Testis (tissue), 3 donors: Measurements from ENCODE around the gene HDAC1. TPM values are rescaled to one million over a fixed set of nuclear protein-coding genes. Genes with fewer than 3 reads are reported as not detected.
A peak's percentile ranks its signal among the peaks of the same experiment; 100 is the strongest.

Experiments used
- DNase-seq: peaks from one replicate; pipeline ENCODE4 v3.0.0-alpha.2; 2019
- H3K27ac ChIP-seq, 2 donors: fragments of 200-600 bp; sonication (generic); one replicate each; pipeline ENCODE4 v1.5.1; 2019
- H3K27me3 ChIP-seq: fragments of 200-600 bp; sonication (generic); one replicate; pipeline ENCODE4 v1.5.1; 2019
- H3K36me3 ChIP-seq: fragments of 200-600 bp; sonication (generic); one replicate; pipeline ENCODE4 v1.5.1; 2017; ENCODE audit warnings: low read depth; ENCODE audit errors: missing control alignments
- H3K4me1 ChIP-seq: fragments of 200-600 bp; sonication (generic); one replicate; pipeline ENCODE4 v1.5.1; 2019
- H3K4me3 ChIP-seq, 2 donors: fragments of 200-600 bp; sonication (generic); one replicate each; pipeline ENCODE4 v1.5.1; 2017 to 2019
- H3K9me3 ChIP-seq: fragments of 200-600 bp; sonication (generic); one replicate; pipeline ENCODE4 v1.5.1; 2017
- POLR2A ChIP-seq: fragments of 450-650 bp; IDR thresholded peaks from one replicate; pipeline ENCODE4 v1.6.1; 2017; ENCODE audit warnings: antibody characterized with exemption, mild to moderate bottlenecking, moderate library complexity
- WGBS, 2 donors: methylation state at CpG; one replicate each; pipeline ENCODE4 v1.1.5; 2018; 5-methylcytosine and 5-hydroxymethylcytosine counted together
- intact Hi-C: fragments of 100-400 bp; cut with DNase I; formaldehyde crosslinking; loops from one replicate; pipeline ENCODE4 v1.15.1; 2023; ENCODE audit warnings: low total_unique reads
- polyA plus RNA-seq: library from polyadenylated mRNA; stranded (reverse); fragments of 350-450 nt; fragmentation: Illumina TruSeq; extraction: RNeasy Lipid Tissue Mini Kit (QIAGEN cat#74804); gene quantifications from one replicate; pipeline ENCODE4 v1.2.3, GENCODE V29; 2014; ENCODE audit warnings: low read depth, low replicate concordance; ENCODE audit not compliant: insufficient read depth
- total RNA-seq, 2 donors: library from RNA; depleted of rRNA; stranded (reverse); fragments of >200 nt; gene quantifications; one replicate each; pipeline ENCODE4 v1.2.3, GENCODE V29; 2016
- TF ChIP-seq, protein P1 (sequence below), 3 experiments: fragments of 450-650 bp in 2 of 3; fragments of 200-600 bp in 1 of 3; sonication (generic) in 1 of 3; IDR thresholded peaks; one replicate each; pipeline ENCODE4 v1.5.1; 2016 to 2019; ENCODE audit warnings: antibody characterized with exemption in 3 of 3, mild to moderate bottlenecking in 2 of 3, moderate library complexity in 1 of 3

Gene HDAC1
- total and polyA plus RNA-seq, 3 donors from 2014 or later = 83.1 to 99.2 (median 91.6) TPM

DNA sequence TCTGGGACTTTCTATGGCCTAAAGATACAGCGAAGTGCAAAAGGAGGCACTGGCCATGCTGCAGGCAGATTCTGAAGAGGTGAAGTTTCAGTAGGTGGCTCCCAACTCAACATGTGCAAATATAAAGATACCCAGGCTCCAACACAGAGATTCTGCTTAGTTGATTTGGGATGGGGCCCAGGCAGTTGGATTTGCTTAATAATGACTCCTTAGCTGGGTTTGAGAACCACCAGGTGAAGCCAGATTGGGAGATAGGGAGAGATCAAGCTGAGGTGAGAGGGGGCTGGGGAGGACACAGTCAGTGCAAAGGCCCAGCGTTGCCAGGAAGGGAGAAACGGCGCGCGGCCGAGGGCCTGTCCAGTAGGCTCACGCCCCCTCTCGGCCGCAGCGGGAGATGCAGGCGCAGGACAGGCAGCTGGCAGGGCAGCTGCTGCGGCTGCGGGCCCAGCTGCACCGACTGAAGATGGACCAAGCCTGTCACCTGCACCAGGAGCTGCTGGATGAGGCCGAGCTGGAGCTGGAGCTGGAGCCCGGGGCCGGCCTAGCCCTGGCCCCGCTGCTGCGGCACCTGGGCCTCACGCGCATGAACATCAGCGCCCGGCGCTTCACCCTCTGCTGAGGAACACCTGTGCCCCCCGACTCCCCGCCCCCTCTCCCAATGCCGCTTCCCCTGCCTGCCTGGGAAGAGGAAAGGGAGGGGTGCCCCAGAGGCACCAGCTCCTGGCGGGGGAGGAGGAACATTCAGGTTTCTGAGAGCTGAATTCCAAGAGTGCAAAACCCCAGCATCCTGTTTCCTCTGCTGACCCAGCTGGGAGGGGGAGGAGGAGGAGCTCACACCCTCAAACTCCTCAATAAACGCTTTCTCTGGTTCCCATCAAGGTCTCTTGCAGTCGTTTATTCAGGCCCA lies 43.6 kb upstream of the HDAC1 start:
- Histone ChIP-seq H3K9me3 (no peaks in the 10 kb centered on the region), H3K27me3 (no peaks in the 10 kb centered on the region), H3K4me1 (peaks cover 40% of the 10 kb centered on the region), H3K36me3 (no peaks in the 10 kb centered on the region), H3K4me3 (peak overlapping the region in 1 of 2 donors; percentile 27), H3K27ac (peak overlapping the region; percentile 18 to 52)
- 11 to 13% methylated on average over 18 to 25 of the region's 31 CpGs for WGBS, 2 donors
- TF ChIP-seq POLR2A = no peak
- TF ChIP-seq, protein P1, sequence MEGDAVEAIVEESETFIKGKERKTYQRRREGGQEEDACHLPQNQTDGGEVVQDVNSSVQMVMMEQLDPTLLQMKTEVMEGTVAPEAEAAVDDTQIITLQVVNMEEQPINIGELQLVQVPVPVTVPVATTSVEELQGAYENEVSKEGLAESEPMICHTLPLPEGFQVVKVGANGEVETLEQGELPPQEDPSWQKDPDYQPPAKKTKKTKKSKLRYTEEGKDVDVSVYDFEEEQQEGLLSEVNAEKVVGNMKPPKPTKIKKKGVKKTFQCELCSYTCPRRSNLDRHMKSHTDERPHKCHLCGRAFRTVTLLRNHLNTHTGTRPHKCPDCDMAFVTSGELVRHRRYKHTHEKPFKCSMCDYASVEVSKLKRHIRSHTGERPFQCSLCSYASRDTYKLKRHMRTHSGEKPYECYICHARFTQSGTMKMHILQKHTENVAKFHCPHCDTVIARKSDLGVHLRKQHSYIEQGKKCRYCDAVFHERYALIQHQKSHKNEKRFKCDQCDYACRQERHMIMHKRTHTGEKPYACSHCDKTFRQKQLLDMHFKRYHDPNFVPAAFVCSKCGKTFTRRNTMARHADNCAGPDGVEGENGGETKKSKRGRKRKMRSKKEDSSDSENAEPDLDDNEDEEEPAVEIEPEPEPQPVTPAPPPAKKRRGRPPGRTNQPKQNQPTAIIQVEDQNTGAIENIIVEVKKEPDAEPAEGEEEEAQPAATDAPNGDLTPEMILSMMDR (IDR thresholded peaks at IDR 0.05) = peak; percentile 29 to 77 (median 66)
- intact Hi-C loops = loop anchor here (10.0 kb wide), 1 partner anchor 87 kb away; the partner anchor contains the start of gene MARCKSL1
- DNase-seq = peak; percentile 93

DNA sequence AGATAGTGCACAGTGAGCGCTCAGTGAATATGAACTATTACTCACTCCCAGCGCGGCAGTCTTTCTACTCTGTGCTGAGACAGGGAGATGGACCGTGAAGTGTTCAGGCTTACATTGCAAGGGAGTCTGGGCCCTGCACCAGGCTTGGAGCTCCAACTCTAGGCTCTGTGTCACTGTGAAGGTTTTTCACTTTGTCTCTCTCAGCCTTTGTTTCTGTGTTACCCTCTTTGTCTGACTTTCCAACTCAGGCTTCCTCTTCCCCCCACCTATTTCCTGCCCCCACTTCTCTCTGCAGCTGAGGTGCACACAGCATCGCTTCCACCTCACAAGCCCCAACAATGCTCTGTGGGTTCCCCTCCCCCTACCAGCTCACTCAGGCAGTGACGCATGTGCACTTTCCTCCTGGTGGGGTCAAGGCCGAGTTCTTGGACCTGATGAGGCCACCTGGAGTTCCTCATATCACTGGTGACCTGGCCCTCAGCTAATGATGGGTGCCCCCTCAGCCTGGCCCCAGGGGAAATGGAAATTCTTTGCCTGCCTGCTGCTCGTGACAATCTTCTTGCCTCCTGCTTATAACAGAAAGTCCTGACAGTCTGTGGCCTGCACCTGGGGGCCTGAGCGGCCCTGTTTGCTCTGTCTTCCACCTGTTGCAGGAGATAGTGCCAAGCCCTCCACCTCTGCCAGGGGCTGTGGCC lies 41.9 kb upstream of the HDAC1 start:
- H3K4me1 ChIP-seq = peaks cover 40% of the 10 kb centered on the region
- TF ChIP-seq, protein P1 (IDR thresholded peaks at IDR 0.05) = no peak
- no peak for TF ChIP-seq POLR2A
- no peak overlapping the region for H3K4me3 ChIP-seq
- no peaks in the 10 kb centered on the region for H3K27me3 ChIP-seq
- no peak overlapping the region for H3K27ac ChIP-seq
- H3K9me3 ChIP-seq = no peaks in the 10 kb centered on the region
- no peaks in the 10 kb centered on the region for H3K36me3 ChIP-seq
- DNase-seq = no peak
- WGBS, 2 donors = 68 to 72% methylated on average over 8 to 9 of the region's 9 CpGs
- intact Hi-C loops = loop anchor here (10.0 kb wide), 1 partner anchor 85 kb away; the partner anchor contains the start of gene MARCKSL1

DNA sequence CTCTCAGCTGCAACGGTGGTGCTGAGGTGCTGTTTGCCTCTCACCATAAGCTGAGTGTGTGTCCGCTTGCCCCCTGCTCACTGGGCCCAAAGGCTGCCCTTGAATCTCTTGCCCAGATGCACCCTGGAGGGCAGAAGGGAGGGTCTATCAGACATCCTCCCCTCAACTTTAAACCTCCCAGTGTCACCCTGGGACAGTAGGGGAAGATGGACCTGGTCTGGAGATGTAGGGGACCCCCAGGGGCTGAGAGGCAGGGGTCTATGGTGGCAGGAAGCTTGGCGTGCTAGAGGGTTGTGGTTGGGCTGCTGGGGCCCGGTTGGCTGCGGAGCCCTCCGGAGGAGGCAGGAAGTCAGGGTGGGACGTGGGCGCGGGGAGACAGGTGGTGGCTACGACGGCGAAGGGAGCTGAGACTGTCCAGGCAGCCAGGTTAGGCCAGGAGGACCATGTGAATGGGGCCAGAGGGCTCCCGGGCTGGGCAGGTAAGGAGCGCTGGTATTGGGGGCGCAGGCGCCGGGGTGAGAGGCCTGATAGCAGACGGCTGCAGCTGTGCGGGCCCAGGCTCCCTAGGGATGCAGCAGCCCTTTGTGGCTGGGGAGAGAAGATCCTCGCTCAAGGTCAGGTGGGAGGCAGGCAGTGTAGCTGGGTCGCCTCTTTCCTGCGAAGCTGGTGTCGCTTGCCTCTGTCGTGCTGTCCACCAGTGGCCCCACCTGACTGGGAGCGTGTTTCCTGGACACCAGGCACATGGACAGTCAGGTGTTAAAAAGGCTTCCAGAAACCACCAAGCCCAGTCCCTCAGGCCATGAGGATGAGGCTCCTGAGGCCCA lies 40.8 kb upstream of the HDAC1 start, which contains the start of gene LCK:
TSS of gene LCK (plus strand) at position 373 of the 824 bp plus-strand sequence. CDS start 23,065 bp downstream, outside the sequence.
- 81 to 84% methylated on average over 17 to 25 of the region's 25 CpGs for WGBS, 2 donors
- TF ChIP-seq, protein P1 (IDR thresholded peaks at IDR 0.05) = no peak
- TF ChIP-seq POLR2A = no peak
- no peaks in the 10 kb centered on the region for H3K27me3 ChIP-seq
- peaks cover 40% of the 10 kb centered on the region for H3K4me1 ChIP-seq
- H3K4me3 ChIP-seq = no peak within 1 kb of the TSS
- intact Hi-C loops = no loop called here
- no peak for DNase-seq
- no peaks in the 10 kb centered on the region for H3K36me3 ChIP-seq
- peak within 1 kb of the TSS in 1 of 2 donors; percentile 26 for H3K27ac ChIP-seq
- no peaks in the 10 kb centered on the region for H3K9me3 ChIP-seq

DNA sequence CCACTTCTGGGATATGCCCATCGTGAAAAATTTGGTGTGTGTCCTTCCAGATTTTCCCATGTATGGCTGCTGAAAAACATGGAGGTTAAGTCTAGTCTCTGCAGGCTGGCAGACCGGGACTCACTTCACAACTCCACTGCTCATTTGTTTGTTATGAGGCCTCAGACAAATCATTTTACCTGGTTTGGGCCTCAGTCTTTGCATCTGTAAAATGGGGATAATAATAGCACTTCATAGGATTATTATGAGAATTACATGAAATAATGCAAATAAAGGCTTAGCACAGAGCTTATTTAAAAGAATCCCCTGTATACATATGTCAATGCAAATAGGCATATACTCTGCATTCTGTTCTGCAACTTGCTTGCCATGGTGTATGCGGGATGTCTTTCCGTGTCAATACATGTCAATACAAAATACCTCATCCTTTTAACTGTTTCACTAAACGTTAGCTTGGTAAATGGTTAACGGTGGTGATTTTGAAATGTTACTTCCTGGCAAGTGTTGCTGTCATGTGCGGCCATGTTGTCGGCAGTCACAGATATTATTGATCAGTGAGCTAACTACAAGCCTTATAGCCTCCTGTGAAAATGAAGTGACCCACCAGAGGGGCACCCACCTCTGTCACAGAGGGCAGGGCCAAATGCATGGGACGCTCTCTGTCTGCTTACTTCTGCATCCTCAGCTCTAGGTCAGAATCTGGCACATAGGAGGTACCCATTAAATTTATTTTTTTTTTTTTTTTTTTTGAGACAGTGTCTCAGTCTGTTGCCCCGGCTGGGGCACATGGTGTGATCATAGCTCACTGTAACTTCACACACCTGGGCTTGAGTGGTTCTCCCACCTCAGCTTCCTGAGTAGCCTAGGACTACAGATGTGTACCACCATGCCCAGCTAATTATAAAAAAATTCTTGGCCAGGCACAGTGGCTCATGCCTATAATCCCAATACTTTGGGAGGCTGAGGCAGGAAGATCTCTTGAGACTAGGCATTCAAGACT lies 36.5 kb upstream of the HDAC1 start:
- WGBS, 2 donors = 88 to 91% methylated on average over 10 of the region's 10 CpGs
- no peak overlapping the region for H3K4me3 ChIP-seq
- H3K27me3 ChIP-seq = no peaks in the 10 kb centered on the region
- no peaks in the 10 kb centered on the region for H3K9me3 ChIP-seq
- intact Hi-C loops = no loop called here
- no peaks in the 10 kb centered on the region for H3K36me3 ChIP-seq
- no peak overlapping the region for H3K27ac ChIP-seq
- no peak for TF ChIP-seq POLR2A
- TF ChIP-seq, protein P1 (IDR thresholded peaks at IDR 0.05) = no peak
- peaks cover 23% of the 10 kb centered on the region for H3K4me1 ChIP-seq
- DNase-seq = no peak
